Activated T-cell treated with anti-CD3 and anti-CD28 coated beads, Interleukin-2, amount 50 U/mL, for 48 hours (primary cell): ENCODE data around the gene DDIT4.

ENCODE experiments used
- DNase-seq, 2 experiments: peaks; one replicate each; pipeline ENCODE4 v3.0.0-alpha.2; 2020

DDIT4 gene

GRCh38 chr10:72250666-72251065, 23.1 kb upstream of the DDIT4 start:
- no peak for DNase-seq

GRCh38 chr10:72251635-72252034, 22.1 kb upstream of the DDIT4 start:
- DNase-seq = no peak

DNA sequence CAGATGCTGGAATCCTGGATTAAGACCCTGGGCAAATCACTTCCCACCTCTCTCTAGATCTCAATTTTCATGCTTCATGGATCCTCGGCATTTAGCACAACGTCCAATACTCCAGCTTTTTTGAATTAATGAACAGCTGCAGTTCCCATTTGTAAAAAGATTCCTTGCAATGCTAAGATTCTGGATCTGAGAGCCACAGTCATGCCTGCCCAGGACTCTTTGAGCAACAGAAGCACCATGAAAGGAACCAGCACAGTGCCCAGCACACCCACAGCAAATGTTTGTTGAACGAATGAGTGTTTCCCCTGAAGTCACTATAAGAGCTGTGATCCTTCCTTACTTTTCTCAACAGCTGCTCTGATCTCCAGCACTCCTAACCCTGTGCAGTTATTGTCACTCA, 20.8 kb upstream of the DDIT4 start:
- DNase-seq = no peak

DNA sequence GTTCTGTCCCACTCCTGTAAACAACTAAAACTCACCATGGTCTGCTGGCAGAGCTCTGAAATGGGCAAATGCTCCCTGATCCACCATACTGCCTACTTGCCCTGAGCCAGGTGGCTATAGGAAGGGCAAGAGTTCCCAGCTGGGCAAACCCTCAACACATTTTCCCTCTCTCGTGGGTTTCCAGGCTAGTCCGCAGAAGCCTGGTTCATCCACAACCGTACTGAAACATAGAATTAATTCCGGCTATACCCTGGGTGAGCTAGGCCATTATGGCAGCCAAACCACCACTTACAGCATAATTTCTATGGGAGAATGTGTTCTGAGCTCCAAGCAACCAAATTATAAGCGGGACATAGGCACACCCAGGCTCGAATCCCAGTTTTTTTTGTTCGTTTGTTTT, 20.1 kb upstream of the DDIT4 start:
- DNase-seq = no peak

DNA sequence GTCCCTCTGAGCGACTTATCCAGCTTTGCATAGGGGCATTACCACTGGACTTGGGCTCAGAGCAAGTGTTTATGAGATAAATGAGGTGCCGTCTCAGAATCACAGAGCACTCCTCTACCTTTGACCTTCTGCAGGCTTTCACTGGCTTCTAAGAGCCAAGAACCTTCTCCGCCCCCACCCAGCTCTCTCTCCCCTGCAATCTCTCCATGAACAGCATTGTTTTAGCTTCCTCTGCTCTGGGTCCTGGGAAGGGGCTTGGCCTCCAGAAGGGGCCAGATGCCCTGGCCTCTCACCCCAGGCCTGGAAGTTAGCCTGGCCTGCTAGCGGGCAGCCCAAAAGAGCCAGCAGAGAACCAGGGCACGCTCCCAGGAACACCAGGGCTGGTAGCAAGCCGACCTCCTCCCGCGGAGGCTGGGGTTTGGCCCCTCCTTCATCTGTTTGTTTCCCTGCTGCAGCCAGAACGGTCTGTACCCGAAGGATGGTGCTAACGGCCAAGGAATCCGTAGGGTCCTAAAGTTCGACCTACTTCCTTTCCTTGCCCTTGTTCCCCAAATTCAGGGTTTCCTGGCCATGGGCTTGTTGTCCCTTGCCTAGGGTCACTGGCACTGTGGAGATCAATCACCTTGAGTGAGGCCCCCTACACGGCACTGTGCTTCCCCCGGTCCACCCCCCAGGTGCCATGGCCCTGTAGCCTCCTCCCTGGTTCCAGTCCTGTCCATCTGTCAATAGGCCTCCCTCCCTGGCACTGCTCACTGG, 18.7 kb upstream of the DDIT4 start:
- DNase-seq = peak; percentile 57 to 70

GRCh38 chr10:72255977-72256729, 17.6 kb upstream of the DDIT4 start:
- DNase-seq = no peak

GRCh38 chr10:72257051-72257892, 16.5 kb upstream of the DDIT4 start:
- no peak for DNase-seq

GRCh38 chr10:72258617-72259016, 15.1 kb upstream of the DDIT4 start:
- no peak for DNase-seq

- DNase-seq = peak; percentile 42 to 52
Measured at GRCh38 chr10:72259491-72260238, 14.1 kb upstream of the DDIT4 start.

GRCh38 chr10:72260239-72260975, 13.3 kb upstream of the DDIT4 start:
- peak; percentile 96 to 97 for DNase-seq

DNA sequence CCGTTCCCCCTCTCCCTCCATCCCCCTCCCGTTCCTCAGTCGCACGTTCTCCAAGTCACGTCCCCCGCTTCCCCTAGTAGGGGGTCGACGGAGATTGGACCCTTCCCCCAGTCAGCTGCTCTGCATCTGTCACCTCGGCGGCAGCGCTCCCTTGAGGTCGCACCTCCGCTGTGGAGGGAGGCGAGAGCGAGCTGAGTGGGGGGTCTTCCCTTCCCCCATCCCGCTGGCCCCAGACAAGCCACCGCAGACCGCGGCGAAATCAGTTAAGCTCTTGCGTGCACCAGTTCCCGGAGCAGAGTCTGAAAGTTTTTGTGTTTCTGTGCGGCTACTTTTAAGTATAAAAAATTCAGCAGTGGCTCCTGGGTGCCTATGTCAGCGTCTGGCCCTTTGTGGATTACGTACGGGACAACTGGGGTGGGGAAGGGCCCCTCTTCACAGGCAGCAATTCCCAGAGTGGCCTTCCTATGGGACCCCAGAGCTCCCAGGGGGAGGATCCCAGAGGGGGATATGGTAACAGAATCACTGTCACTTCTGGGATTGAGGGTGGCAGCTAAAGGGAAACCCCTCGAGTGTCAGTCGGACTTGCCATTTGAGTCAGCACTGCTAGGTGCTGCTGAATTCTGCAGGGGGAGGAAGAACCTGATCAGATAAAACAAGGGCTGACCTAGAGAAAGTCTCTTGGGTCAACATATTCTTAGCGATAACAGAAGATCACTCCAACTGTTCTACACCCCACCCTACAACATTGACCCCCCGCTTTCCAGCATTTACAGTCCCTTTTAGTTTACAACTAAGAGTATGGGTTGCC, 12.5 kb upstream of the DDIT4 start:
- DNase-seq = peak in 1 of 2 experiments; percentile 84

DNA sequence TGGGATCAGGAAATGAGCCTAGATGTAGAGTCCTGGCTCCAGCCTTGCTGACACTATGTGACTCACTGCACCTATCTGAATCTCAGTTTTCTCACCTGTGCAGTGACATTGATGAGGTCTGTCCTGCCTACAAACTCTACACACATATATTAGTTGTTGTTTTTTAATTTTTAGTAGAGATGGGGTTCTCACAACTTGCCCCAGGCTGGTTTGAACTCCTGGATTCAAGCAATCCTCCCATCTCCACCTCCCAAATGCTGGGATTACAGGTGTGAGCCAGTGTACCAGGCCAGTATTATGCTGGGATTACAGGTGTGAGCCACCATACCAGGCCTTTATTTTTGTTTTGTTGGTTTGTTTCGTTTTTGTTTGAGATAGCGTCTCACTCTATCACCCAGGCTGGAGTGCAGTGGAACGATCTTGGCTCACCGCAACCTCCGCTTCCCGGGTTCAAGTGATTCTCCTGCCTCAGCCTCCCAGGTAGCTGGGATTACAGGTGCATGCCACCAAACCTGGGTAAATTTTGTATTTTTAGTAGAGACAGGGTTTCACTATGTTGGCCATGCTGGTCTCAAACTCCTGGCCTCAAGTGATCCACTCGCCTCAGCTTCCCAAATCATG, 11.8 kb upstream of the DDIT4 start:
- DNase-seq = no peak

- DNase-seq = no peak
Measured at GRCh38 chr10:72263613-72264241, 10.0 kb upstream of the DDIT4 start.

DNA sequence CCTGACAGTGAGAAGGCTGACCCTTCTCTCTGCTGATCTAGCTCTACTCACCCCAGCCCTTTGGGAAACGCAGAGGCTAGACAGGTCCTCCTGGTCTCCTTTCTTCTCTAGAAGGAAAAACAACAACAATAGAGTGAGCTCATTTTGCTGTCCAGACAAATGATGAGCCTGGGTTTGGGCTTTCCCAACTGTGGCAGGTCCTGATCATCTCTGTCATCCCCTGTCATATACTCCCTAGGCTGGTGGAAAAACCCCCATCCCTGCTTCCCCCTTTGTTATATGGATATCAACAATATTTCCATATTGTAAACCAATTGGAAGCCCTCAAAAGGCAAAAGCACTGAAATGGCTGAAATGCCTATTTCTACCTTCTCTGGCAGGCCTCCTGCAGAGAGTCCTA, 9.2 kb upstream of the DDIT4 start:
- DNase-seq = no peak

GRCh38 chr10:72265508-72265907, 8.2 kb upstream of the DDIT4 start:
- no peak for DNase-seq

DNA sequence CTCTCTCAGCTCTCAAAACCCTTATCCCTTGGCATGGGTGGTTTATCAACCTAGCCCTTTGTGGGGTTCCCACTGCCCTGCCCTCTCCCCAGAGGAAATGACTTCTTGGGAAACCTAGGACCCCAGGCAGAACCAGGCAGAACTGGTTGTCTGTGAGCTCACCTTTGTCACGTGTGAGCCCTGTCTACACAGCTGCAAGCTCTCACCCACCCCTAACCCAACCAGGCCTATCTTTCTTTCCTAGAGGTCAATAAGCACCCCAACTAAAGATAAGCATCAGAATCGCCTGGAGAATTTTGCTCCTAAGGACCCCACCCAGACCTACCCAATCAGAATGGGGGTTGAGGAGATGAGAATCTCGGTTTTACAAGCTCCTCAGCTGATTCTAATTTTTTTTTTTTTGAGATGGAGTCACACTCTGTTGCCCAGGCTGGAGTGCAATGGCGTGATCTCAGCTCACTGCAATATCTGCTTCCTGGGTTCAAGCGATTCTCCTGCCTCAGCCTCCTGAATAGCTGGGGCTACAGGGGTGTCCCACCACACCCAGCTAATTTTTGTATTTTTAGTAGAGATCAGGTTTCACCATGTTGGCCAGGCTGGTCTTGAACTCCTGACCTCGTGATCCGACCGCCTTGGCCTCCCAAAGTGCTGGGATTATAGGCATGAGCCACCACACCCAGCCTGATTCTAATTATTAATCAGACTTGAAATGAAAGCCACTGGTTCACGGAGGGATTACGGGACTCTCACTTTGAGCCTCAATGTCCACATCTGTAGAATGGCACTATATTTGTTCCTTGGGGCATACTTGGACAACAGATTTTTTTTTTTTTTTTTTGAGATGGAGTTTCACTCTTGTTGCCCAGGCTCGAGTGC, 7.5 kb upstream of the DDIT4 start:
- DNase-seq = no peak

- no peak for DNase-seq
Measured at GRCh38 chr10:72267381-72267780, 6.3 kb upstream of the DDIT4 start.

GRCh38 chr10:72267819-72268399, 5.8 kb upstream of the DDIT4 start:
- no peak for DNase-seq
